Neural cell (in vitro differentiated cells): ENCODE results near the gene ANKRD52.

Experiments
- CTCF ChIP-seq: fragments of 450-650 bp; IDR thresholded peaks from 2 replicates; pipeline ENCODE4 v1.5.1; 2014; ENCODE audit warnings: antibody characterized with exemption, mild to moderate bottlenecking, moderate library complexity; ENCODE audit not compliant: poor library complexity, severe bottlenecking
- EZH2 ChIP-seq: fragments of 200-600, 300-800 bp; shearing (Covaris generic), sonication (generic); IDR thresholded peaks from 2 replicates; pipeline ENCODE4 v1.6.1; 2014; ENCODE audit warnings: antibody characterized with exemption, low read length, borderline replicate concordance, mild to moderate bottlenecking; ENCODE audit not compliant: insufficient read depth, poor library complexity, severe bottlenecking
- POLR2AphosphoS5 ChIP-seq: IDR thresholded peaks from 2 replicates; pipeline ENCODE4 v1.6.1; 2012
- TF ChIP-seq, protein P1 (sequence below): IDR thresholded peaks from 2 replicates; pipeline ENCODE4 v1.6.1; 2012; ENCODE audit warnings: borderline replicate concordance

GRCh38 chr12:56244494-56244893 is 13.7 kb downstream of the ANKRD52 start:
- TF ChIP-seq EZH2 (no peak), CTCF (no peak), POLR2AphosphoS5 (no peak)
- TF ChIP-seq, protein P1, sequence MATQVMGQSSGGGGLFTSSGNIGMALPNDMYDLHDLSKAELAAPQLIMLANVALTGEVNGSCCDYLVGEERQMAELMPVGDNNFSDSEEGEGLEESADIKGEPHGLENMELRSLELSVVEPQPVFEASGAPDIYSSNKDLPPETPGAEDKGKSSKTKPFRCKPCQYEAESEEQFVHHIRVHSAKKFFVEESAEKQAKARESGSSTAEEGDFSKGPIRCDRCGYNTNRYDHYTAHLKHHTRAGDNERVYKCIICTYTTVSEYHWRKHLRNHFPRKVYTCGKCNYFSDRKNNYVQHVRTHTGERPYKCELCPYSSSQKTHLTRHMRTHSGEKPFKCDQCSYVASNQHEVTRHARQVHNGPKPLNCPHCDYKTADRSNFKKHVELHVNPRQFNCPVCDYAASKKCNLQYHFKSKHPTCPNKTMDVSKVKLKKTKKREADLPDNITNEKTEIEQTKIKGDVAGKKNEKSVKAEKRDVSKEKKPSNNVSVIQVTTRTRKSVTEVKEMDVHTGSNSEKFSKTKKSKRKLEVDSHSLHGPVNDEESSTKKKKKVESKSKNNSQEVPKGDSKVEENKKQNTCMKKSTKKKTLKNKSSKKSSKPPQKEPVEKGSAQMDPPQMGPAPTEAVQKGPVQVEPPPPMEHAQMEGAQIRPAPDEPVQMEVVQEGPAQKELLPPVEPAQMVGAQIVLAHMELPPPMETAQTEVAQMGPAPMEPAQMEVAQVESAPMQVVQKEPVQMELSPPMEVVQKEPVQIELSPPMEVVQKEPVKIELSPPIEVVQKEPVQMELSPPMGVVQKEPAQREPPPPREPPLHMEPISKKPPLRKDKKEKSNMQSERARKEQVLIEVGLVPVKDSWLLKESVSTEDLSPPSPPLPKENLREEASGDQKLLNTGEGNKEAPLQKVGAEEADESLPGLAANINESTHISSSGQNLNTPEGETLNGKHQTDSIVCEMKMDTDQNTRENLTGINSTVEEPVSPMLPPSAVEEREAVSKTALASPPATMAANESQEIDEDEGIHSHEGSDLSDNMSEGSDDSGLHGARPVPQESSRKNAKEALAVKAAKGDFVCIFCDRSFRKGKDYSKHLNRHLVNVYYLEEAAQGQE: no peak
